Neural cell (in vitro differentiated cells): Measurements from ENCODE around the gene BICRA. TPM values are rescaled to one million over a fixed set of nuclear protein-coding genes. Genes with fewer than 3 reads are reported as not detected.

Experiments used
- H2AFZ ChIP-seq: fragments of 200-600, 300-800 bp; sonication (generic), shearing (Covaris generic); 2 replicates; pipeline ENCODE4 v1.6.0; 2014; ENCODE audit warnings: low read depth, mild to moderate bottlenecking, antibody characterized with exemption, low read length, moderate library complexity
- H3F3A ChIP-seq: fragments of 200-600 bp; shearing (Covaris generic); 2 replicates; pipeline ENCODE4 v1.6.1; 2016; ENCODE audit warnings: mild to moderate bottlenecking, moderate library complexity, mixed read lengths, antibody characterized with exemption, low read length; ENCODE audit not compliant: insufficient read depth, poor library complexity, severe bottlenecking
- H3K27ac ChIP-seq: fragments of 200-600, 300-800 bp; sonication (generic), shearing (Covaris generic); 2 replicates; pipeline ENCODE4 v1.5.1; 2014; ENCODE audit warnings: mild to moderate bottlenecking, low read length, moderate library complexity
- H3K27me3 ChIP-seq: fragments of 300-800, 200-600 bp; sonication (generic), shearing (Covaris generic); 2 replicates; pipeline ENCODE4 v1.6.0; 2014; ENCODE audit warnings: mild to moderate bottlenecking, low read depth, low read length, moderate library complexity; ENCODE audit not compliant: insufficient read depth
- H3K36me3 ChIP-seq: fragments of 300-800, 200-600 bp; sonication (generic), shearing (Covaris generic); 2 replicates; pipeline ENCODE4 v1.5.1; 2014; ENCODE audit warnings: mild to moderate bottlenecking, antibody characterized with exemption, low read length, moderate library complexity; ENCODE audit not compliant: insufficient read depth
- H3K4me2 ChIP-seq: fragments of 300-800, 200-600 bp; sonication (generic), shearing (Covaris generic); 2 replicates; pipeline ENCODE4 v1.6.0; 2014; ENCODE audit warnings: mild to moderate bottlenecking, low read length
- H3K4me3 ChIP-seq: fragments of 300-800, 200-600 bp; sonication (generic), shearing (Covaris generic); 2 replicates; pipeline ENCODE4 v1.5.1; 2014; ENCODE audit warnings: mild to moderate bottlenecking, low read length, moderate library complexity
- H3K79me2 ChIP-seq: fragments of 200-600 bp; shearing (Covaris generic); replicated peaks from 2 replicates; pipeline ENCODE4 v1.6.0; 2014; ENCODE audit warnings: mild to moderate bottlenecking, low read length, moderate library complexity; ENCODE audit not compliant: insufficient read depth
- H3K9ac ChIP-seq: fragments of 300-800, 200-600 bp; sonication (generic), shearing (Covaris generic); 2 replicates; pipeline ENCODE4 v1.6.1; 2016; ENCODE audit warnings: mild to moderate bottlenecking, low read length, mixed read lengths
- H3K9me2 ChIP-seq: fragments of 200-600 bp; shearing (Covaris generic); 2 replicates; pipeline ENCODE4 v1.6.1; 2016; ENCODE audit warnings: mild to moderate bottlenecking, low read length, mixed read lengths; ENCODE audit not compliant: insufficient read depth
- H3K9me3 ChIP-seq: fragments of 200-600, 300-800 bp; sonication (generic), shearing (Covaris generic); 2 replicates; pipeline ENCODE4 v1.6.1; 2016; ENCODE audit warnings: mild to moderate bottlenecking, mixed run types, low read length, moderate library complexity, mixed read lengths
- H4K20me1 ChIP-seq: fragments of 200-600 bp; shearing (Covaris generic); 2 replicates; pipeline ENCODE4 v1.6.1; 2016; ENCODE audit warnings: mild to moderate bottlenecking, mixed run types; ENCODE audit not compliant: insufficient read depth
- EP300 ChIP-seq: fragments of 450-650 bp; conservative IDR thresholded peaks from 2 replicates; pipeline ENCODE4 v1.6.1; 2014; ENCODE audit warnings: antibody characterized with exemption, mild to moderate bottlenecking, moderate library complexity; ENCODE audit not compliant: poor library complexity, severe bottlenecking
- EZH2 ChIP-seq: fragments of 200-600, 300-800 bp; shearing (Covaris generic), sonication (generic); IDR thresholded peaks from 2 replicates; pipeline ENCODE4 v1.6.1; 2014; ENCODE audit warnings: antibody characterized with exemption, low read length, borderline replicate concordance, mild to moderate bottlenecking; ENCODE audit not compliant: insufficient read depth, poor library complexity, severe bottlenecking
- MXI1 ChIP-seq: fragments of 450-650 bp; conservative IDR thresholded peaks from 2 replicates; pipeline ENCODE4 v1.6.1; 2014; ENCODE audit warnings: antibody characterized with exemption, mild to moderate bottlenecking; ENCODE audit not compliant: poor library complexity, severe bottlenecking
- POLR2AphosphoS5 ChIP-seq: IDR thresholded peaks from 2 replicates; pipeline ENCODE4 v1.6.1; 2012
- RAD21 ChIP-seq: fragments of 450-650 bp; conservative IDR thresholded peaks from 2 replicates; pipeline ENCODE4 v1.6.1; 2014; ENCODE audit warnings: antibody characterized with exemption, mild to moderate bottlenecking, moderate library complexity
- SMC3 ChIP-seq: fragments of 450-650 bp; conservative IDR thresholded peaks from 2 replicates; pipeline ENCODE4 v1.6.1; 2014; ENCODE audit warnings: antibody characterized with exemption, mild to moderate bottlenecking, moderate library complexity; ENCODE audit not compliant: poor library complexity
- TAF1 ChIP-seq: IDR thresholded peaks from 2 replicates; pipeline ENCODE4 v1.6.1; 2012; ENCODE audit warnings: low read depth
- polyA plus RNA-seq: library from polyadenylated mRNA; depleted of rRNA; stranded (reverse); fragments of >200 nt; gene quantifications from 2 replicates; pipeline ENCODE4 v1.2.3, GENCODE V29; 2014
- TF ChIP-seq, protein P1 (sequence below): fragments of 450-650 bp; IDR thresholded peaks from 2 replicates; pipeline ENCODE4 v1.5.1; 2014; ENCODE audit warnings: antibody characterized with exemption, mild to moderate bottlenecking, moderate library complexity; ENCODE audit not compliant: poor library complexity, severe bottlenecking
- TF ChIP-seq, protein P2 (sequence below): IDR thresholded peaks from 2 replicates; pipeline ENCODE4 v1.6.1; 2012; ENCODE audit warnings: borderline replicate concordance

Gene BICRA
- polyA plus RNA-seq, 1 donor from 2014 or later, result 0.11 TPM

DNA sequence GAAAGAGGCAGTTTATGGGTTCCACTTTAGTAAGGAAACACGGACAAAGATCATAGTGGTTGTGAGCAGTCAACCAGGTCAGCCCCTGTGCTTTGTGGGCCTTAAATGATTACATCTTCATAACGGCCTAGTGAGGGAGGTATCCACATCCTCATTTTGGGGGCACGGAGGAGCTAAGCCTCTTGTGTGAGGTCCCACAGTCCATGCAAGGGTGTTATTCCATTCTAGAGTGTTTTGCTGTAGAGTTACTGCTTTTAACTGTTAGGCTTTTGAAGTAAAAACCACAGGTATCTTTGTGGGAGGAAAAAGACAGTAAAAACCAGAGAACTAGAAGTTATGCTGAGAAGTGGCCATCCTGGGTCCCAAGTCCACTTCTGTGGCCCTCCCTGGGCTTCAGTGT is 140.4 kb downstream of the BICRA start:
- Histone ChIP-seq H3K4me2 (no peak overlapping the region), H3K79me2 (peaks cover 12% of the 10 kb centered on the region), H3K36me3 (no peaks in the 10 kb centered on the region), H2AFZ (no peak overlapping the region), H3K9me2 (no peaks in the 10 kb centered on the region), H3K27ac (no peak overlapping the region), H3K9ac (no peak overlapping the region), H3K9me3 (no peaks in the 10 kb centered on the region), H3K4me3 (no peak overlapping the region), H3F3A (no peaks in the 10 kb centered on the region), H4K20me1 (no peaks in the 10 kb centered on the region), H3K27me3 (no peaks in the 10 kb centered on the region)
- TF ChIP-seq MXI1 (no peak), TAF1 (no peak), EZH2 (no peak), EP300 (no peak), SMC3 (no peak), RAD21 (no peak), POLR2AphosphoS5 (no peak)
- TF ChIP-seq, protein P1, sequence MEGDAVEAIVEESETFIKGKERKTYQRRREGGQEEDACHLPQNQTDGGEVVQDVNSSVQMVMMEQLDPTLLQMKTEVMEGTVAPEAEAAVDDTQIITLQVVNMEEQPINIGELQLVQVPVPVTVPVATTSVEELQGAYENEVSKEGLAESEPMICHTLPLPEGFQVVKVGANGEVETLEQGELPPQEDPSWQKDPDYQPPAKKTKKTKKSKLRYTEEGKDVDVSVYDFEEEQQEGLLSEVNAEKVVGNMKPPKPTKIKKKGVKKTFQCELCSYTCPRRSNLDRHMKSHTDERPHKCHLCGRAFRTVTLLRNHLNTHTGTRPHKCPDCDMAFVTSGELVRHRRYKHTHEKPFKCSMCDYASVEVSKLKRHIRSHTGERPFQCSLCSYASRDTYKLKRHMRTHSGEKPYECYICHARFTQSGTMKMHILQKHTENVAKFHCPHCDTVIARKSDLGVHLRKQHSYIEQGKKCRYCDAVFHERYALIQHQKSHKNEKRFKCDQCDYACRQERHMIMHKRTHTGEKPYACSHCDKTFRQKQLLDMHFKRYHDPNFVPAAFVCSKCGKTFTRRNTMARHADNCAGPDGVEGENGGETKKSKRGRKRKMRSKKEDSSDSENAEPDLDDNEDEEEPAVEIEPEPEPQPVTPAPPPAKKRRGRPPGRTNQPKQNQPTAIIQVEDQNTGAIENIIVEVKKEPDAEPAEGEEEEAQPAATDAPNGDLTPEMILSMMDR, result no peak
- TF ChIP-seq, protein P2, sequence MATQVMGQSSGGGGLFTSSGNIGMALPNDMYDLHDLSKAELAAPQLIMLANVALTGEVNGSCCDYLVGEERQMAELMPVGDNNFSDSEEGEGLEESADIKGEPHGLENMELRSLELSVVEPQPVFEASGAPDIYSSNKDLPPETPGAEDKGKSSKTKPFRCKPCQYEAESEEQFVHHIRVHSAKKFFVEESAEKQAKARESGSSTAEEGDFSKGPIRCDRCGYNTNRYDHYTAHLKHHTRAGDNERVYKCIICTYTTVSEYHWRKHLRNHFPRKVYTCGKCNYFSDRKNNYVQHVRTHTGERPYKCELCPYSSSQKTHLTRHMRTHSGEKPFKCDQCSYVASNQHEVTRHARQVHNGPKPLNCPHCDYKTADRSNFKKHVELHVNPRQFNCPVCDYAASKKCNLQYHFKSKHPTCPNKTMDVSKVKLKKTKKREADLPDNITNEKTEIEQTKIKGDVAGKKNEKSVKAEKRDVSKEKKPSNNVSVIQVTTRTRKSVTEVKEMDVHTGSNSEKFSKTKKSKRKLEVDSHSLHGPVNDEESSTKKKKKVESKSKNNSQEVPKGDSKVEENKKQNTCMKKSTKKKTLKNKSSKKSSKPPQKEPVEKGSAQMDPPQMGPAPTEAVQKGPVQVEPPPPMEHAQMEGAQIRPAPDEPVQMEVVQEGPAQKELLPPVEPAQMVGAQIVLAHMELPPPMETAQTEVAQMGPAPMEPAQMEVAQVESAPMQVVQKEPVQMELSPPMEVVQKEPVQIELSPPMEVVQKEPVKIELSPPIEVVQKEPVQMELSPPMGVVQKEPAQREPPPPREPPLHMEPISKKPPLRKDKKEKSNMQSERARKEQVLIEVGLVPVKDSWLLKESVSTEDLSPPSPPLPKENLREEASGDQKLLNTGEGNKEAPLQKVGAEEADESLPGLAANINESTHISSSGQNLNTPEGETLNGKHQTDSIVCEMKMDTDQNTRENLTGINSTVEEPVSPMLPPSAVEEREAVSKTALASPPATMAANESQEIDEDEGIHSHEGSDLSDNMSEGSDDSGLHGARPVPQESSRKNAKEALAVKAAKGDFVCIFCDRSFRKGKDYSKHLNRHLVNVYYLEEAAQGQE, result no peak

DNA sequence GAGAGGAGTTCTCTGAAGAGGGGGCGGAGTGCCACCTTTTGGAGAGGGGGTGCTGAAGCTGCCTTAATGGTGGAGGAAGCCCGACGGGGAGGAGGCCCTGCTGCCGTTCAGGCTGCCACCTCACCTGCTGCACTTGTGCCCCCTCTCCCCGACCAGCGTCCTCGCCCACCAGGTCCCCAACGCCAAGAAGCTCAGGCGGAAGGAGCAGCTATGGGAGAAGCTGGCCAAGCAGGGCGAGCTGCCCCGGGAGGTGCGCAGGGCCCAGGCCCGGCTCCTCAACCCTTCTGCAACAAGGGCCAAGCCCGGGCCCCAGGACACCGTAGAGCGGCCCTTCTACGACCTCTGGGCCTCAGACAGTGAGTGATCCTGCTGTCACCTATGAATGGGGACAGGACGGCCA is 141.8 kb downstream of the BICRA start:
- no peak for TF ChIP-seq EP300
- H3K4me2 ChIP-seq, result no peak overlapping the region
- H3K36me3 ChIP-seq, result no peaks in the 10 kb centered on the region
- no peaks in the 10 kb centered on the region for H3K9me2 ChIP-seq
- no peak overlapping the region for H2AFZ ChIP-seq
- no peaks in the 10 kb centered on the region for H3K27me3 ChIP-seq
- H3K4me3 ChIP-seq, result no peak overlapping the region
- no peak overlapping the region for H3K27ac ChIP-seq
- H3K9me3 ChIP-seq, result no peaks in the 10 kb centered on the region
- H3K79me2 ChIP-seq, result peaks cover 12% of the 10 kb centered on the region
- H3F3A ChIP-seq, result no peaks in the 10 kb centered on the region
- no peak overlapping the region for H3K9ac ChIP-seq
- no peaks in the 10 kb centered on the region for H4K20me1 ChIP-seq
